A172 (cell line): ENCODE measurements around the gene DCLK1. TPM values are rescaled to one million over a fixed set of nuclear protein-coding genes. Genes with fewer than 3 reads are reported as not detected.

Experiments
- DNase-seq: peaks from one replicate; pipeline ENCODE4 v3.0.0-alpha.2; 2015; ENCODE audit warnings: low spot score
- total RNA-seq: library from RNA; depleted of rRNA; stranded (reverse); fragments of >200 nt; shearing (Covaris generic); gene quantifications from 2 replicates; pipeline ENCODE4 v1.2.3, GENCODE V29; 2014

DCLK1 gene
- total RNA-seq, 1 experiment from 2014 or later, result 12.6 TPM

GRCh38 chr13:35760735-35761281 lies 370.4 kb downstream of the DCLK1 start:
- no peak for DNase-seq

GRCh38 chr13:35747594-35747993 lies 383.6 kb downstream of the DCLK1 start:
- DNase-seq, result no peak

GRCh38 chr13:35744566-35745178 lies 386.5 kb downstream of the DCLK1 start:
- DNase-seq, result no peak

DNA sequence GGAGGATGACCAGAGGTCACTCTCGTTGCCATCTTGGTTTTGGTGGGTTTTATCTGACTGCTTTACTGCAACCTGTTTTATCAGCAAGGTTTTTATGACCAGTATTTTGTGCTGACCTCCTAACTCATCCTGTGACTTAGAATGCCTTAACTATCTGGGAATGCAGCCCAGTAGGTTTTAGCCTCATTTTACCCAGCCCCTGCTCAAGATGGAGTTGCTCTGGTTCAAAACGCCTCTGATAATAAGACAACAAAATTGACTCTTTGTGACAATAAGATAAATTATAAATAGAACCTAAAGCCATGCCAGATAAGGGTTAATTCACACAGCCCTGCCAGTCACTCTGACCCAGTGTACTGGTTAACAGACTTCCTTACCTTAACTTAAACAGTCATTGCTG lies 387.0 kb downstream of the DCLK1 start:
- DNase-seq, result no peak

GRCh38 chr13:35743165-35743564 lies 388.0 kb downstream of the DCLK1 start:
- DNase-seq, result no peak

- DNase-seq, result no peak
These were observed 389.5 kb downstream of the DCLK1 start for GRCh38 chr13:35741657-35742056.

GRCh38 chr13:35736876-35737275 lies 394.3 kb downstream of the DCLK1 start:
- no peak for DNase-seq

- no peak for DNase-seq
These were observed 397.4 kb downstream of the DCLK1 start for GRCh38 chr13:35733827-35734226.

GRCh38 chr13:35732565-35732964 lies 398.6 kb downstream of the DCLK1 start:
- DNase-seq, result no peak

DNA sequence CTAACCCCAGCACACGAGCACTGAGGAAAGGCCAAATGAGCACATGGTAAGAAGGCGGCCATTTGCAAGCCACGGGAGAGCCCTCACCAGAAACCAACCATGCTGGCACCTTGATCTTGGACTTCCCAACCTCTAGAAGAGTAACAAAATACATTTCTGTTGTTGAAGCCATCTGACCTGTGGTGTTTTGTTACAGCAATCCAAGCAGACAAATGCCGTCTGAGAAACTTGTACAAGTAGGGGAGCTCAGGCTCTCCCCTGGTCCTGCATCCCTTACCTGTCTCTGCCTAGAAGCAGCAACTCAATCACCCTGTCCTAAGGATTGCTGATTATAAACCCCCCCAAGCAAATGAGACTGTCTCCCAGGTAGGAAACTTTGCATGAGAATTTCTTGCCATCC lies 399.7 kb downstream of the DCLK1 start:
- no peak for DNase-seq

DNA sequence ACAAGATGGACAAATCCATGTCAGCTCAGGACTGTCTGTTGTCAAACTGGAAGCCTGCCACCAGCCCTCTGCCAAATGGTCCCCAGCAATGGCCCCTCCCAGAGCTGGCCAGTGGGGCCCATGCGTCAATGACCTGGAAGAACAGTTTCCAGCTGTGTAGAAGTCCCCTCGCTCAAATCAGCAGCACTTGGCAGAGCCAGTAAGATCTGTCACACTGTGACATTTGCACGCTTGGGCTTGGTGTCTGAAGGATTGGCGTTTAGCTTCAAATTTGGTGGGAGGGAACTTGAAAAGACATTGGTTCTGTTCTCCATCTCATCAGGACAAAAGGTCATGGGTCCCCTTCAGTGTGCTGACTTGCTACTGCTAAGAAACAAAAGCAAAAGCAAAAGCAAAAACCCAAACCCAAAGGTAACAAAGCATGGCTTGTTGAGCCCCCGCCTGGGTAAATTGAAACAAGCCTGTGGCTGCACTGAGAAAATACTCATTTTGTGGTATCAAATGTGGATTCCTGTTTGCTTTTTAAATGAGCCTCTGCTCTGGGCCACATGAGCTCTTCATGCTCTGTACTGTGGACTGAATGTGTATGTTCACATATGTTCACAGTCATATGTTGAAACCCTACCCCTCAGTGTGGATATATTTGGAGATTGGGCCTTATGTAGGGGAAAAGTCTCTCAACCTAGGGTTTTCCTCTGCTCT lies 401.1 kb downstream of the DCLK1 start:
- no peak for DNase-seq

DNA sequence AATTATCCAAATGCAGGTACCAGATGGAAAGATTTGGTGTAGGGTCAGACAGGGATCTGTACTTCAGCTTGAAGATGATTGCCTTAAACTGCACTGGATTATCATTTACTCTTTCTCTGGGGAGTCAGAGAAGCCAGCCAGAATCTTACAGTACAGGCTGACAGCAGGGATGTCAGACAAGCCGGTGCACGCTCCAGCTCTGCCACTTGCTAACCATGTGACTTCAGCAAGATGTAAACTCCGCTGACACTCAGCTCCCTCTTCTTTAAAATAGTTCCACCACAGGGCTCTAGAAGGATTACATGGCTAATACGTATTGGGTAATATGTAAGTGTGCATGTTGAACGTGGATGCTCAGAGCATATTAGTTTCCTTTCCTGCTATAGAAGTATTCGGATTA lies 403.3 kb downstream of the DCLK1 start:
- DNase-seq, result no peak

- DNase-seq, result no peak
These were observed 406.7 kb downstream of the DCLK1 start for GRCh38 chr13:35724446-35724845.

- peak; percentile 29 for DNase-seq
These were observed 407.4 kb downstream of the DCLK1 start for GRCh38 chr13:35723821-35724220.

DNA sequence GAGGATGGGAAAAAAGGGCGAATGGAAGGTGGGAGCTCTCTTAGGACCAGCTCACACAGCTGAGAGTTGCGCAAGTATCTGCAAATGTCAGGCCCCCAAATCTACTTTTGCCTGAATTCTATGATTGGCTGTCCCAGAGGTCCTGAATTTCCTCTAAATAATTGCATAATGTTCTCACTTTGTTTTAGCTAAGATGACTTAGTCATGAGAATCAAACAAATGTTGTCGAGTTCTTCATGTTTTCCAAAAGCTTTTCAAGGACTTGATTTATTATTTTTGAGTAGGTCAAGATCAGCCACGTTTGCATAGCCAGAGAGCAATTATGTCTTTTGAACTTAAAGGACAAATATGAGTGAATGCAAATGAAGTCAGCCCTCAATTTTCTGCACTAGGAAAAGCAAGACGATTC lies 408.1 kb downstream of the DCLK1 start:
- DNase-seq, result no peak

- no peak for DNase-seq
These were observed 408.6 kb downstream of the DCLK1 start for GRCh38 chr13:35722458-35723052.

GRCh38 chr13:35720690-35721554 lies 410.3 kb downstream of the DCLK1 start:
- DNase-seq, result peak; percentile 49

GRCh38 chr13:35720290-35720689 lies 410.9 kb downstream of the DCLK1 start:
- no peak for DNase-seq
